ENCODE data around the gene TP53TG5.

TP53TG5 gene

GRCh38 chr20:45405571-45406259 lies 27.6 kb upstream of the TP53TG5 start:
- DNase-seq = no peak

GRCh38 chr20:45404438-45404837 lies 26.3 kb upstream of the TP53TG5 start:
- no peak for DNase-seq

GRCh38 chr20:45402946-45403345 lies 24.8 kb upstream of the TP53TG5 start:
- no peak for DNase-seq

- no peak for DNase-seq
Measured at GRCh38 chr20:45400346-45401031, 22.4 kb upstream of the TP53TG5 start.

GRCh38 chr20:45399018-45399417 lies 20.9 kb upstream of the TP53TG5 start:
- no peak for DNase-seq

GRCh38 chr20:45395114-45395415 lies 16.9 kb upstream of the TP53TG5 start:
- DNase-seq = no peak

- DNase-seq = no peak
Measured at GRCh38 chr20:45394221-45395113, 16.3 kb upstream of the TP53TG5 start.

GRCh38 chr20:45392733-45393132 lies 14.6 kb upstream of the TP53TG5 start:
- DNase-seq = no peak

GRCh38 chr20:45391559-45391958 lies 13.4 kb upstream of the TP53TG5 start:
- no peak for DNase-seq

- DNase-seq = no peak
Measured at GRCh38 chr20:45390931-45391330, 12.8 kb upstream of the TP53TG5 start.

GRCh38 chr20:45387274-45387673 lies 9.1 kb upstream of the TP53TG5 start:
- DNase-seq = no peak

- no peak for DNase-seq
Measured at GRCh38 chr20:45377269-45377668, 856 bp downstream of the TP53TG5 start.

GRCh38 chr20:45374966-45375365 lies 3.2 kb downstream of the TP53TG5 start:
- DNase-seq = no peak

GRCh38 chr20:45374101-45374467 lies 4.0 kb downstream of the TP53TG5 start:
- no peak for DNase-seq

GRCh38 chr20:45373353-45374100 lies 4.6 kb downstream of the TP53TG5 start:
- peak; percentile 92 for DNase-seq

- no peak for DNase-seq
Measured at GRCh38 chr20:45372646-45373352, 5.3 kb downstream of the TP53TG5 start.

GRCh38 chr20:45372241-45372640 lies 5.9 kb downstream of the TP53TG5 start:
- DNase-seq = no peak

GRCh38 chr20:45370571-45371160 lies 7.5 kb downstream of the TP53TG5 start:
- DNase-seq = no peak

GRCh38 chr20:45368221-45368980 lies 9.7 kb downstream of the TP53TG5 start:
- DNase-seq = peak; percentile 79

- no peak for DNase-seq
Measured at GRCh38 chr20:45367126-45367525, 11.0 kb downstream of the TP53TG5 start.

- no peak for DNase-seq
Measured at GRCh38 chr20:45366631-45367030, 11.5 kb downstream of the TP53TG5 start.

Measured in activated CD4-positive, alpha-beta T cell treated with anti-CD3 and anti-CD28 coated beads, Interleukin-10, Interleukin-2, amounts not matched to agents 100 ng/mL and 50 ng/mL, durations not matched to agents 16 hours and 8 hours (primary cell).